ENCODE results near the gene MYO3A. TPM values are rescaled to one million over a fixed set of nuclear protein-coding genes. Genes with fewer than 3 reads are reported as not detected.

Gene MYO3A
- total and polyA plus RNA-seq, 4 donors, result 0.33 TPM; not detected in 2

DNA sequence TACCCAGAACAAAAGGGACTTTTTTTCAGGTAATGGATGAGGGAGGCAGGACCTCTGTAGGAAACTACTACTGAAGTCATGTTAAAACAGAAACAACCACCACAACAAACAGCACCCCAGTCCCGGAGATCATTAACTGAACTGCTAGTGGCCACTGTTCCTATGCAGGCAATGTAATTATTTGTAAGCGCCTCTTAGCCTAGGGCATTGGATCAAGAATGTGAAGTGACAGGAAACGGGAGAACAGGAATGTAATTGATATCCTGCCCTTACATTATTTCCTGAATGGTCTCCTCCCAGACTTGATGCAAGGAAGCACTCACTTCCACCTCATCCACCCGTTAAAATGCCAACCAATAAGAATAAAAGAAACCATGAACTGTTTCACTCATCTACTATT lies 265.8 kb downstream of the MYO3A start:
- no peaks in the 10 kb centered on the region for H3K36me3 ChIP-seq (ENCODE audit: control insufficient read depth in 4 of 4, insufficient read depth in 3 of 4, low read depth in 1 of 4, low read length in 3 of 4)
- no peak for TF ChIP-seq NR2F2 (IDR thresholded peaks at IDR 0.05)
- no peak for TF ChIP-seq RXRA (IDR thresholded peaks at IDR 0.05)
- TF ChIP-seq, protein P1, sequence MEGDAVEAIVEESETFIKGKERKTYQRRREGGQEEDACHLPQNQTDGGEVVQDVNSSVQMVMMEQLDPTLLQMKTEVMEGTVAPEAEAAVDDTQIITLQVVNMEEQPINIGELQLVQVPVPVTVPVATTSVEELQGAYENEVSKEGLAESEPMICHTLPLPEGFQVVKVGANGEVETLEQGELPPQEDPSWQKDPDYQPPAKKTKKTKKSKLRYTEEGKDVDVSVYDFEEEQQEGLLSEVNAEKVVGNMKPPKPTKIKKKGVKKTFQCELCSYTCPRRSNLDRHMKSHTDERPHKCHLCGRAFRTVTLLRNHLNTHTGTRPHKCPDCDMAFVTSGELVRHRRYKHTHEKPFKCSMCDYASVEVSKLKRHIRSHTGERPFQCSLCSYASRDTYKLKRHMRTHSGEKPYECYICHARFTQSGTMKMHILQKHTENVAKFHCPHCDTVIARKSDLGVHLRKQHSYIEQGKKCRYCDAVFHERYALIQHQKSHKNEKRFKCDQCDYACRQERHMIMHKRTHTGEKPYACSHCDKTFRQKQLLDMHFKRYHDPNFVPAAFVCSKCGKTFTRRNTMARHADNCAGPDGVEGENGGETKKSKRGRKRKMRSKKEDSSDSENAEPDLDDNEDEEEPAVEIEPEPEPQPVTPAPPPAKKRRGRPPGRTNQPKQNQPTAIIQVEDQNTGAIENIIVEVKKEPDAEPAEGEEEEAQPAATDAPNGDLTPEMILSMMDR (IDR thresholded peaks at IDR 0.05; ENCODE audit: low read depth, low read length, missing input control), result no peak
- TF ChIP-seq, protein P2, sequence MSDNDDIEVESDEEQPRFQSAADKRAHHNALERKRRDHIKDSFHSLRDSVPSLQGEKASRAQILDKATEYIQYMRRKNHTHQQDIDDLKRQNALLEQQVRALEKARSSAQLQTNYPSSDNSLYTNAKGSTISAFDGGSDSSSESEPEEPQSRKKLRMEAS (IDR thresholded peaks at IDR 0.05), result no peak
- TF ChIP-seq, protein P3, sequence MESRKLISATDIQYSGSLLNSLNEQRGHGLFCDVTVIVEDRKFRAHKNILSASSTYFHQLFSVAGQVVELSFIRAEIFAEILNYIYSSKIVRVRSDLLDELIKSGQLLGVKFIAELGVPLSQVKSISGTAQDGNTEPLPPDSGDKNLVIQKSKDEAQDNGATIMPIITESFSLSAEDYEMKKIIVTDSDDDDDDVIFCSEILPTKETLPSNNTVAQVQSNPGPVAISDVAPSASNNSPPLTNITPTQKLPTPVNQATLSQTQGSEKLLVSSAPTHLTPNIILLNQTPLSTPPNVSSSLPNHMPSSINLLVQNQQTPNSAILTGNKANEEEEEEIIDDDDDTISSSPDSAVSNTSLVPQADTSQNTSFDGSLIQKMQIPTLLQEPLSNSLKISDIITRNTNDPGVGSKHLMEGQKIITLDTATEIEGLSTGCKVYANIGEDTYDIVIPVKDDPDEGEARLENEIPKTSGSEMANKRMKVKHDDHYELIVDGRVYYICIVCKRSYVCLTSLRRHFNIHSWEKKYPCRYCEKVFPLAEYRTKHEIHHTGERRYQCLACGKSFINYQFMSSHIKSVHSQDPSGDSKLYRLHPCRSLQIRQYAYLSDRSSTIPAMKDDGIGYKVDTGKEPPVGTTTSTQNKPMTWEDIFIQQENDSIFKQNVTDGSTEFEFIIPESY (IDR thresholded peaks at IDR 0.05), result no peak
- no peak for TF ChIP-seq HNF4G (IDR thresholded peaks at IDR 0.05)
- no peak for TF ChIP-seq YY1 (IDR thresholded peaks at IDR 0.05)
- no peaks in the 10 kb centered on the region for H3K4me1 ChIP-seq (ENCODE audit: control insufficient read depth in 4 of 4, insufficient read depth in 4 of 4, low read length in 3 of 4)
- H3K9ac ChIP-seq (ENCODE audit: low read depth in 1 of 2, low read length in 2 of 2), result no peak overlapping the region
- H3K27me3 ChIP-seq (ENCODE audit: control insufficient read depth in 4 of 4, insufficient read depth in 4 of 4, low read length in 3 of 4), result peaks cover 0 to 7% (median 0%) of the 10 kb centered on the region in 4 donors
- DNase-seq (ENCODE audit: low spot score), result no peak
- 63% methylated on average over 4 of the region's 4 CpGs for WGBS
- H3K4me3 ChIP-seq (ENCODE audit: low read depth in 1 of 3, low read length in 3 of 3), result no peak overlapping the region
- H3K27ac ChIP-seq (ENCODE audit: low read depth in 1 of 2, low read length in 2 of 2), result no peak overlapping the region
- peaks cover 0 to 1% (median 0%) of the 10 kb centered on the region in 4 donors for H3K9me3 ChIP-seq (ENCODE audit: control insufficient read depth in 4 of 4, low read length in 3 of 4)

DNA sequence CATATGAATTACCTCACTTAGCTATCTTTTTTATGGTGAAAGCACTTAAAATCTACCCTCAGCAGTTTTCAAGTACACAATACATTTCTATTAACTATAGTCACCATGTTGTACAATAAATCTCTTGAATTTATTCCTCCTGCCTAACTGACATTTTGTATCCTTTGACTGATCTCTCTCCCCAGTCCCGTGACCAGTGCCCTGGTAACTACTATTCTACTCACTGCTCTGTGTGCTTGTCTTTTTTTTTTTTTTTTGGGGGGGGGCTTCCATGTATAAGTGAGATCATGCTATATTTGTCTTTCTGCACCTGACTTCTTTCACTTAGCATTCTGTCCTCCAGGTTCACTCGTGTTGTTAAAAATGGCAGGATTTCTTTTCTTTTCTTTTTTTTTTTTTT lies 271.2 kb downstream of the MYO3A start:
- 83% methylated on average over 2 of the region's 2 CpGs for WGBS
- Histone ChIP-seq H3K4me3 (ENCODE audit: low read depth in 1 of 3, low read length in 3 of 3) (no peak overlapping the region), H3K27me3 (ENCODE audit: control insufficient read depth in 4 of 4, insufficient read depth in 4 of 4, low read length in 3 of 4) (peaks cover 0 to 5% (median 2%) of the 10 kb centered on the region in 4 donors)

More for the DNA sequence above, 271.2 kb downstream of the MYO3A start:
- Histone ChIP-seq H3K4me1 (ENCODE audit: control insufficient read depth in 4 of 4, insufficient read depth in 4 of 4, low read length in 3 of 4) (no peaks in the 10 kb centered on the region), H3K9ac (ENCODE audit: low read depth in 1 of 2, low read length in 2 of 2) (no peak overlapping the region), H3K27ac (ENCODE audit: low read depth in 1 of 2, low read length in 2 of 2) (no peak overlapping the region), H3K9me3 (ENCODE audit: control insufficient read depth in 4 of 4, low read length in 3 of 4) (peaks cover 0 to 1% (median 0%) of the 10 kb centered on the region in 4 donors), H3K36me3 (ENCODE audit: control insufficient read depth in 4 of 4, insufficient read depth in 3 of 4, low read depth in 1 of 4, low read length in 3 of 4) (no peaks in the 10 kb centered on the region)
- DNase-seq (ENCODE audit: low spot score), result no peak
- TF ChIP-seq FOXA2 (IDR thresholded peaks at IDR 0.05) (no peak), TAF1 (conservative IDR thresholded peaks at IDR 0.05) (no peak), RAD21 (IDR thresholded peaks at IDR 0.05) (no peak), FOXA1 (IDR thresholded peaks at IDR 0.05) (no peak), YY1 (IDR thresholded peaks at IDR 0.05) (no peak)
- TF ChIP-seq, protein P4, sequence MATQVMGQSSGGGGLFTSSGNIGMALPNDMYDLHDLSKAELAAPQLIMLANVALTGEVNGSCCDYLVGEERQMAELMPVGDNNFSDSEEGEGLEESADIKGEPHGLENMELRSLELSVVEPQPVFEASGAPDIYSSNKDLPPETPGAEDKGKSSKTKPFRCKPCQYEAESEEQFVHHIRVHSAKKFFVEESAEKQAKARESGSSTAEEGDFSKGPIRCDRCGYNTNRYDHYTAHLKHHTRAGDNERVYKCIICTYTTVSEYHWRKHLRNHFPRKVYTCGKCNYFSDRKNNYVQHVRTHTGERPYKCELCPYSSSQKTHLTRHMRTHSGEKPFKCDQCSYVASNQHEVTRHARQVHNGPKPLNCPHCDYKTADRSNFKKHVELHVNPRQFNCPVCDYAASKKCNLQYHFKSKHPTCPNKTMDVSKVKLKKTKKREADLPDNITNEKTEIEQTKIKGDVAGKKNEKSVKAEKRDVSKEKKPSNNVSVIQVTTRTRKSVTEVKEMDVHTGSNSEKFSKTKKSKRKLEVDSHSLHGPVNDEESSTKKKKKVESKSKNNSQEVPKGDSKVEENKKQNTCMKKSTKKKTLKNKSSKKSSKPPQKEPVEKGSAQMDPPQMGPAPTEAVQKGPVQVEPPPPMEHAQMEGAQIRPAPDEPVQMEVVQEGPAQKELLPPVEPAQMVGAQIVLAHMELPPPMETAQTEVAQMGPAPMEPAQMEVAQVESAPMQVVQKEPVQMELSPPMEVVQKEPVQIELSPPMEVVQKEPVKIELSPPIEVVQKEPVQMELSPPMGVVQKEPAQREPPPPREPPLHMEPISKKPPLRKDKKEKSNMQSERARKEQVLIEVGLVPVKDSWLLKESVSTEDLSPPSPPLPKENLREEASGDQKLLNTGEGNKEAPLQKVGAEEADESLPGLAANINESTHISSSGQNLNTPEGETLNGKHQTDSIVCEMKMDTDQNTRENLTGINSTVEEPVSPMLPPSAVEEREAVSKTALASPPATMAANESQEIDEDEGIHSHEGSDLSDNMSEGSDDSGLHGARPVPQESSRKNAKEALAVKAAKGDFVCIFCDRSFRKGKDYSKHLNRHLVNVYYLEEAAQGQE (IDR thresholded peaks at IDR 0.05), result no peak

Measured in liver (tissue), 9 donors.